Breast epithelium (tissue), 4 donors: Measurements from ENCODE around the gene CERS3. TPM values are rescaled to one million over a fixed set of nuclear protein-coding genes. Genes with fewer than 3 reads are reported as not detected.

Experiments
- DNase-seq, 2 donors: peaks; one replicate each; pipeline ENCODE4 v3.0.0-alpha.2; 2019; ENCODE audit warnings: low spot score in 2 of 2
- H3K27ac ChIP-seq, 2 donors: fragments of 200-600 bp; sonication (generic) in 1 of 2; one replicate each; pipeline ENCODE4 v1.5.1; 2016 to 2019; ENCODE audit warnings: mild to moderate bottlenecking in 1 of 2
- H3K27me3 ChIP-seq, 2 donors: fragments of 200-600 bp; sonication (generic) in 1 of 2; one replicate each; pipeline versions ENCODE4 v1.5.1 to v1.6.0; 2017 to 2019; ENCODE audit warnings: control low read depth in 1 of 2, mild to moderate bottlenecking in 1 of 2
- H3K36me3 ChIP-seq: fragments of 200-600 bp; one replicate; pipeline ENCODE4 v1.5.1; 2019
- H3K4me1 ChIP-seq, 2 donors: fragments of 200-600 bp; sonication (generic); one replicate each; pipeline ENCODE4 v1.5.1; 2016 to 2019; ENCODE audit warnings: control low read depth in 1 of 2
- H3K4me3 ChIP-seq, 3 donors: fragments of 200-600 bp; sonication (generic); 1 replicate in 2 of 3; 2 replicates in 1 of 3; pipeline ENCODE4 v1.5.1; 2016 to 2019; ENCODE audit warnings: mild to moderate bottlenecking in 3 of 3, moderate library complexity in 2 of 3
- H3K9me3 ChIP-seq, 2 donors: fragments of 200-600 bp; sonication (generic) in 1 of 2; one replicate each; pipeline ENCODE4 v1.5.1; 2016 to 2019; ENCODE audit warnings: control low read depth in 1 of 2
- POLR2A ChIP-seq: fragments of 450-650 bp; IDR thresholded peaks from one replicate; pipeline ENCODE4 v1.6.1; 2016; ENCODE audit warnings: antibody characterized with exemption, mild to moderate bottlenecking, moderate library complexity
- POLR2AphosphoS5 ChIP-seq, 3 donors: sonication (generic); formaldehyde crosslinking; IDR thresholded peaks; one replicate each; pipeline ENCODE4 v1.6.1; 2017; ENCODE audit warnings: antibody characterized with exemption in 3 of 3
- intact Hi-C: fragments of 100-400 bp; cut with DNase I; formaldehyde crosslinking; loops from one replicate; pipeline ENCODE4 v1.15.1; 2023; ENCODE audit warnings: low total_unique reads
- total RNA-seq, 3 donors: library from RNA; depleted of rRNA; stranded (reverse); fragments of >200 nt; gene quantifications; one replicate each; pipeline ENCODE4 v1.1.0, GENCODE V29; 2016
- TF ChIP-seq, protein P1 (sequence below), 3 donors: fragments of 450-650 bp; IDR thresholded peaks; one replicate each; pipeline ENCODE4 v1.5.1; 2016 to 2017; ENCODE audit warnings: antibody characterized with exemption in 3 of 3, mild to moderate bottlenecking in 3 of 3, moderate library complexity in 3 of 3

CERS3 gene
- 1 to 10 TPM in 1 of 3 donors, under 1 TPM in 1, not detected in 1; under 0.01 to 3.7 TPM for total RNA-seq

GRCh38 chr15:100528833-100529428 is at the start of gene CERS3:
TSS of gene CERS3 (minus strand) at chr15:100528950. CDS start at chr15:100501849, 27,101 bp downstream.
- DNase-seq = no peak
- H3K27me3 ChIP-seq = no peaks in the 10 kb centered on the region
- H3K4me3 ChIP-seq = peak within 1 kb of the TSS in 1 of 3 donors; percentile 4
- peaks cover 0 to 9% of the 10 kb centered on the region in 2 donors for H3K4me1 ChIP-seq
- TF ChIP-seq, protein P1, sequence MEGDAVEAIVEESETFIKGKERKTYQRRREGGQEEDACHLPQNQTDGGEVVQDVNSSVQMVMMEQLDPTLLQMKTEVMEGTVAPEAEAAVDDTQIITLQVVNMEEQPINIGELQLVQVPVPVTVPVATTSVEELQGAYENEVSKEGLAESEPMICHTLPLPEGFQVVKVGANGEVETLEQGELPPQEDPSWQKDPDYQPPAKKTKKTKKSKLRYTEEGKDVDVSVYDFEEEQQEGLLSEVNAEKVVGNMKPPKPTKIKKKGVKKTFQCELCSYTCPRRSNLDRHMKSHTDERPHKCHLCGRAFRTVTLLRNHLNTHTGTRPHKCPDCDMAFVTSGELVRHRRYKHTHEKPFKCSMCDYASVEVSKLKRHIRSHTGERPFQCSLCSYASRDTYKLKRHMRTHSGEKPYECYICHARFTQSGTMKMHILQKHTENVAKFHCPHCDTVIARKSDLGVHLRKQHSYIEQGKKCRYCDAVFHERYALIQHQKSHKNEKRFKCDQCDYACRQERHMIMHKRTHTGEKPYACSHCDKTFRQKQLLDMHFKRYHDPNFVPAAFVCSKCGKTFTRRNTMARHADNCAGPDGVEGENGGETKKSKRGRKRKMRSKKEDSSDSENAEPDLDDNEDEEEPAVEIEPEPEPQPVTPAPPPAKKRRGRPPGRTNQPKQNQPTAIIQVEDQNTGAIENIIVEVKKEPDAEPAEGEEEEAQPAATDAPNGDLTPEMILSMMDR (IDR thresholded peaks at IDR 0.05) = no peak
- TF ChIP-seq POLR2AphosphoS5 (IDR thresholded peaks at IDR 0.05) (no peak), POLR2A (no peak)
- H3K27ac ChIP-seq = peak within 1 kb of the TSS; percentile 33 to 58
- H3K9me3 ChIP-seq = no peaks in the 10 kb centered on the region
- intact Hi-C loops = loop anchor here (5.0 kb wide), 1 partner anchor 187 kb away; the partner anchor contains the start of gene ADAMTS17
- no peaks in the 10 kb centered on the region for H3K36me3 ChIP-seq

DNA sequence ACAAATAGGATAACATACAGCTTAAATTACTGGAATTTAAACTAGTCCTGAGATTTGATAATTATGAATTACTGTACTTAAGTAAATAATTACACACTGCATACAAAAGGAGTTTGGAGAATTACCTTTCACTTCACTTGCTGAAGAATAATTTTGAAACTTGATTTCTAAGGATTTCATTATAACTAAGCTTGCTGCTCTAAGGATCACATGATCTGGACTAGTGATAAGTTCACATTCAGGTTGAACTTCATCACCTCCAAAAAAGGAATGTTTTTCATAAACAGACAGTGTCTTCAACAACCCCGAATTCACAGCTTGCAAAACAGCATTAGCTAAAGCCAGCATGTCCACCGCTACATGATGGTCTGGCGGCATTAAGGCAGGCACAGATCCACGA is 44.8 kb upstream of the CERS3 start:
- intact Hi-C loops = no loop called here
- Histone ChIP-seq H3K9me3 (no peaks in the 10 kb centered on the region), H3K27me3 (no peaks in the 10 kb centered on the region), H3K4me1 (no peaks in the 10 kb centered on the region), H3K4me3 (no peak overlapping the region), H3K36me3 (no peaks in the 10 kb centered on the region), H3K27ac (no peak overlapping the region)
- TF ChIP-seq POLR2AphosphoS5 (IDR thresholded peaks at IDR 0.05) = no peak
- TF ChIP-seq POLR2A = no peak
- TF ChIP-seq, protein P1 (IDR thresholded peaks at IDR 0.05) = no peak
- no peak for DNase-seq

- Histone ChIP-seq H3K27ac (no peak overlapping the region), H3K4me3 (no peak overlapping the region), H3K27me3 (no peaks in the 10 kb centered on the region), H3K36me3 (no peaks in the 10 kb centered on the region), H3K4me1 (no peaks in the 10 kb centered on the region), H3K9me3 (no peaks in the 10 kb centered on the region)
- TF ChIP-seq POLR2AphosphoS5 (IDR thresholded peaks at IDR 0.05) (no peak), POLR2A (no peak)
- TF ChIP-seq, protein P1 (IDR thresholded peaks at IDR 0.05) = peak; percentile 16 to 59 (median 59)
- no peak for DNase-seq
- intact Hi-C loops = no loop called here
Observed at GRCh38 chr15:100572362-100572983, 43.7 kb upstream of the CERS3 start.

DNA sequence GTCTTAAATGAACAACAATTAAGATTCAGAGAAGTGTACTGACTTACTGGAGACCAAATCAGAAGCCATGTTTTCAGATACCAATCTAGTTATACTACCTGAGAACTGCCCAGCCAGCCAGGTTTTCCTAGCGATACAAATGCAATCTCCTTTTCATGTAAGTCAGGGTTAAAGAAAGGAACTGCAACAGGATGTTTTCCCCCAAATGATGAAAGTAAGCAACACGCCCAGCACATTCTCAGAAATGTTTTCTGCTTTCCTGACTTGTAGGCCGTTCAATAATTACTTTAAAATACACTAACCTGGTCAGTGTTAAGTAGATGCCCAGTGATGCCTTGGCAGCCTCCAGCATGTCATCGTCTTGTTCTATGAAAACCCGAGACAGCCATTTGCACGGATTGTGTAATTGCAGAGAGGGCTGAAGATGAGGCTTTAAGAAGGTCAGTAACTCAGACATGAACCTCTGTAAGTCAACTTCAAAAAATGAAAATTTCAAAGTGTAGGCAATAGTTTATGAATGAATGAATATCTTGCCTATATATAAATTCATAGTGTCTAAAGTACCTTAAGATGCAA is 42.9 kb upstream of the CERS3 start:
- H3K9me3 ChIP-seq = no peaks in the 10 kb centered on the region
- H3K36me3 ChIP-seq = no peaks in the 10 kb centered on the region
- TF ChIP-seq POLR2A = no peak
- no peak for TF ChIP-seq POLR2AphosphoS5 (IDR thresholded peaks at IDR 0.05)
- TF ChIP-seq, protein P1 (IDR thresholded peaks at IDR 0.05) = no peak
- DNase-seq = no peak
- no peaks in the 10 kb centered on the region for H3K4me1 ChIP-seq
- intact Hi-C loops = no loop called here
- no peak overlapping the region for H3K27ac ChIP-seq
- H3K27me3 ChIP-seq = no peaks in the 10 kb centered on the region
- no peak overlapping the region for H3K4me3 ChIP-seq

- H3K4me1 ChIP-seq = no peaks in the 10 kb centered on the region
- no peaks in the 10 kb centered on the region for H3K36me3 ChIP-seq
- TF ChIP-seq, protein P1 (IDR thresholded peaks at IDR 0.05) = no peak
- no peak overlapping the region for H3K4me3 ChIP-seq
- intact Hi-C loops = no loop called here
- no peaks in the 10 kb centered on the region for H3K27me3 ChIP-seq
- no peaks in the 10 kb centered on the region for H3K9me3 ChIP-seq
- no peak overlapping the region for H3K27ac ChIP-seq
- DNase-seq = no peak
Observed at GRCh38 chr15:100570735-100571313, 42.1 kb upstream of the CERS3 start.
